Karpas-422 (cell line): ENCODE results near the gene PDCD10. TPM values are rescaled to one million over a fixed set of nuclear protein-coding genes. Genes with fewer than 3 reads are reported as not detected.

ENCODE experiments used
- DNase-seq: peaks from one replicate; pipeline ENCODE4 v3.0.0-alpha.2; 2015
- H2AFZ ChIP-seq: fragments of 200-600 bp; sonication (generic); 2 replicates; pipeline ENCODE4 v1.6.1; 2014; ENCODE audit warnings: antibody characterized with exemption, low read length, mixed read lengths
- H3K27ac ChIP-seq: fragments of 200-600 bp; sonication (generic); 2 replicates; pipeline ENCODE4 v1.5.1; 2014; ENCODE audit warnings: mild to moderate bottlenecking, low read length, moderate library complexity
- H3K27me3 ChIP-seq: fragments of 200-600 bp; sonication (generic); 2 replicates; pipeline ENCODE4 v1.6.1; 2014; ENCODE audit warnings: low read length, mixed read lengths
- H3K36me3 ChIP-seq: fragments of 200-600 bp; sonication (generic); 2 replicates; pipeline ENCODE4 v1.6.1; 2014; ENCODE audit warnings: low read length, mixed read lengths; ENCODE audit not compliant: insufficient read depth
- H3K4me1 ChIP-seq: fragments of 200-600 bp; sonication (generic); 2 replicates; pipeline ENCODE4 v1.6.1; 2014; ENCODE audit warnings: mild to moderate bottlenecking, low read length, mixed read lengths
- H3K4me2 ChIP-seq: fragments of 200-600 bp; sonication (generic); 2 replicates; pipeline ENCODE4 v1.6.1; 2014; ENCODE audit warnings: low read length, low read depth, mild to moderate bottlenecking; ENCODE audit not compliant: poor library complexity, severe bottlenecking
- H3K4me3 ChIP-seq: fragments of 200-600 bp; sonication (generic); 2 replicates; pipeline ENCODE4 v1.5.1; 2014; ENCODE audit warnings: mild to moderate bottlenecking, antibody characterized with exemption, low read length, mixed read lengths
- H3K79me2 ChIP-seq: fragments of 200-600 bp; sonication (generic); 2 replicates; pipeline ENCODE4 v1.6.1; 2014; ENCODE audit warnings: mild to moderate bottlenecking, low read length, mixed read lengths
- H3K9ac ChIP-seq: fragments of 200-600 bp; sonication (generic); 2 replicates; pipeline ENCODE4 v1.6.0; 2014; ENCODE audit warnings: low read length
- H3K9me2 ChIP-seq: fragments of 200-600 bp; sonication (generic), shearing (Covaris generic); replicated peaks from 2 replicates; pipeline ENCODE4 v1.6.0; 2014; ENCODE audit warnings: mild to moderate bottlenecking, low read length, moderate library complexity; ENCODE audit not compliant: insufficient read depth
- H3K9me3 ChIP-seq: fragments of 300-700, 200-600 bp; sonication (generic); 2 replicates; pipeline ENCODE4 v1.6.1; 2014; ENCODE audit warnings: low read length, mixed read lengths
- H4K20me1 ChIP-seq: fragments of 200-600 bp; sonication (generic); 2 replicates; pipeline ENCODE4 v1.6.1; 2014; ENCODE audit warnings: mild to moderate bottlenecking, antibody characterized with exemption, low read length, low read depth; ENCODE audit not compliant: insufficient read depth
- total RNA-seq: library from RNA; depleted of rRNA; stranded (reverse); fragments of >200 nt; shearing (Covaris generic); gene quantifications from 2 replicates; pipeline ENCODE4 v1.2.3, GENCODE V29; 2014; ENCODE audit warnings: low replicate concordance

The PDCD10 gene
- total RNA-seq, 1 experiment from 2014 or later: 75.0 TPM

DNA sequence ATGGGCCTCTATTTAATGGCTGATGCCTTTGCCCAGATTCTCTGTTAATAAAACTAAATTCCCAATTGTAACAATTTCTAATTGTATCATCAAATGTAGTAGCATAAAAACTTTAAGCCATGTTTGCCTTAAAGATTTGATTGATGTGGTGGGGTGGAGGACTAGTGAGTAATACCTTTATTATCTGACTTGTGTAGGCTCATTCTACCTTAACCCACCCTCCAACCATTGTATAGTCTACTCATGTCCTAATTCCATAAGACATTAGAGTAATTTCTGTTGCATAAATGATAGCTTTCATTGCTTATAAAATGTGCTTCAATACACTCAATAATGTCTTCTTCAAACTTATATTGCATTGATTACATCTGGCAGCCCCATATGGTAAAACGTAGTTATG lies 26.6 kb upstream of the PDCD10 start:
- Histone ChIP-seq H3K9me2 (no peaks in the 10 kb centered on the region), H3K79me2 (no peaks in the 10 kb centered on the region), H3K36me3 (no peaks in the 10 kb centered on the region), H3K27ac (no peak overlapping the region), H2AFZ (no peak overlapping the region), H3K4me2 (no peak overlapping the region), H3K9ac (no peak overlapping the region), H4K20me1 (no peaks in the 10 kb centered on the region), H3K9me3 (no peaks in the 10 kb centered on the region), H3K4me1 (no peaks in the 10 kb centered on the region), H3K27me3 (no peaks in the 10 kb centered on the region), H3K4me3 (no peak overlapping the region)
- DNase-seq: no peak

DNA sequence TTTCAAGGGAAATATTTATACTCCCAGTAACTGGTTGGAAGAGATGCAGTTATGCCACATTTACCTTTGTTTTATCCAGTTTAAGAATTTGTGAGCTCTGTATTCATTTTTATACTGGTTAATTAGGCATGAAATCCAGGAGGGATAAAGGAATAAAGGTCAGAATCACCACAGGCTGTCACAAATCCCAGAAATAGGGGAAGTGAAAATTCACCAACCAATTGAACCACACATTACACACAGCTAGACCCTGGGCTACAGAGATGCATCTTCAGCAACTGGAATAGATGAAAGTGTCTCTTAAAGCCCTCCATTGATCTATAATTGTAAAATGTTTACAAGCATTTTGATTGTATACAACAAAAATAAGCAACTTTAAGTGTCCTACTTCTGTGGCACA lies 19.4 kb upstream of the PDCD10 start:
- no peak overlapping the region for H2AFZ ChIP-seq
- H3K27ac ChIP-seq: no peak overlapping the region
- H4K20me1 ChIP-seq: no peaks in the 10 kb centered on the region
- no peaks in the 10 kb centered on the region for H3K27me3 ChIP-seq
- H3K36me3 ChIP-seq: no peaks in the 10 kb centered on the region
- no peaks in the 10 kb centered on the region for H3K79me2 ChIP-seq
- no peak for DNase-seq
- H3K4me2 ChIP-seq: no peak overlapping the region
- 0 out of 2 replicates have a peak, but pooled peaks cover 2% of the 10 kb centered on the region for H3K4me1 ChIP-seq
- H3K9me2 ChIP-seq: no peaks in the 10 kb centered on the region
- H3K9ac ChIP-seq: no peak overlapping the region
- H3K4me3 ChIP-seq: no peak overlapping the region
- no peaks in the 10 kb centered on the region for H3K9me3 ChIP-seq

DNA sequence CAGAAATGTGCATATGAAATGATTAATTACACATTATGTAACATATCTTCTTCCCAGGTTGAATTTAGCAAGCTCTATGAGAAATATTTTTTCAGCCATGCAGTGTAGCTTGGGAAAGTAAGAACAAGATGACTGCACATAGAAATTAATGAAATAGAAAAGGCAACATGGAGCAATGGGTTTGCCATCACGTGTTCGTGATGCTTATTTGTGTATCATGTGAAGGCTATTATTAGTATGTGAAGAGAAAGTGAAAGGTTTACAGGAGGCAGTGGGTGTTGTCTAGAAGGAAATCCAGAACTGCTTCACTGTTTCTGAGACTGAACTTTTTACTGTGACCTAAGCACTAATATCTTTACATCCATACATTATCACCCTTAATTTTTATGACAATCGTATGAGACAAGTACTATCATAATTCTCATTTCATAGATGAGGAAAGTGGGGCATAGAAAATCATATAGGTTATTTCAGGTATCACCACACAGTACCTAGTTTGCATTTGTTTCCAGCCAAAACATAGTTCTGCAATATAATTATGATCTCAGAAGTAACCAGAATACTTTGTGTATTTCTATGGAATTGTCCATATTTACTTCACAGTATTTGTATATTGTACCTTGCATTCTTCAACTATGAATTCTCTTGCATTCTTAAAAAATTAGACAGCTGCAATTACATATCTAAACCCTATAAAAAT lies 15.7 kb upstream of the PDCD10 start:
- no peak for DNase-seq
- no peaks in the 10 kb centered on the region for H3K79me2 ChIP-seq
- H4K20me1 ChIP-seq: no peaks in the 10 kb centered on the region
- no peak overlapping the region for H2AFZ ChIP-seq
- no peaks in the 10 kb centered on the region for H3K9me2 ChIP-seq
- H3K9me3 ChIP-seq: no peaks in the 10 kb centered on the region
- no peak overlapping the region for H3K4me3 ChIP-seq
- H3K4me1 ChIP-seq: peaks cover 13% of the 10 kb centered on the region
- H3K27ac ChIP-seq: no peak overlapping the region
- no peak overlapping the region for H3K4me2 ChIP-seq
- no peaks in the 10 kb centered on the region for H3K27me3 ChIP-seq
- H3K36me3 ChIP-seq: no peaks in the 10 kb centered on the region
- H3K9ac ChIP-seq: no peak overlapping the region

DNA sequence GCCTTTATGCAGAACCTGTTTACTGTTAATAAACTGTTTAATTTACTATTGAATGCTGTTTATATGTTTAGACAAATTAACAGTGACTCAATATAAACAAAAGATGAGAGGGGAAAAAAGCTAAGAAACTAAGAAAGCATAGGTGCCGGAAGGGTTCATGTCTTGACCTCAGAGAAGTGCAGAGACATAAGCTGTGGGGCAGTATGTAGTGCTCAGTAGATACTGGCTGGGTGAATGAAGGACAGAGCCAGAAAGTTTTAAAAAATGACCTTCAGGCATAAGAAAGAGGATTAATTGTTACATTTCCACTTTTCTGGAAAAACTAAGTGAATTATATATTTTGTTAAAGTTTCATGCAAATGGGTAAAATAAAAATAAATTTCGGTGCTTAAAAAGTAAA lies 15.0 kb upstream of the PDCD10 start:
- Histone ChIP-seq H3K79me2 (no peaks in the 10 kb centered on the region), H3K27me3 (no peaks in the 10 kb centered on the region), H3K9me3 (no peaks in the 10 kb centered on the region), H2AFZ (no peak overlapping the region), H3K9ac (no peak overlapping the region), H3K27ac (no peak overlapping the region), H4K20me1 (no peaks in the 10 kb centered on the region), H3K4me1 (peaks cover 13% of the 10 kb centered on the region), H3K9me2 (no peaks in the 10 kb centered on the region), H3K4me3 (no peak overlapping the region), H3K4me2 (no peak overlapping the region), H3K36me3 (no peaks in the 10 kb centered on the region)
- no peak for DNase-seq

DNA sequence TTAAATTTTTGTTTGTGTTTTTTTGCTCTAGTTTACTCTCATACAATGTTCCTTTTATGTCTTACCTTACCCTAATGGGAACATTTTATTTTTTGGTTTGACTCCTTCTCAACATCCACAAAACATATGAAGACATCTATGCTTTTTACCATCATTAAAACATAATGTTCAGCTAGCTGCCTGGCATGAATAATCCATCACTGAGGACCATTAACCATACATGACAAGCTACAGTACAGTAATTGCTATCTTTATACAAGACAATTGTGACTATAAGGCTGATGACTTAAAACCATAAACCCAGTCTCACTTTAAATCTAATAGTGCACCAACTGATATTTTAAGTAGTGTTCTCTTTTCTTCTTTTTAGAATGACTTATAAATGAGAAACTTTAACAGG lies 14.5 kb upstream of the PDCD10 start:
- H3K27ac ChIP-seq: no peak overlapping the region
- H3K4me1 ChIP-seq: peaks cover 13% of the 10 kb centered on the region

DNA sequence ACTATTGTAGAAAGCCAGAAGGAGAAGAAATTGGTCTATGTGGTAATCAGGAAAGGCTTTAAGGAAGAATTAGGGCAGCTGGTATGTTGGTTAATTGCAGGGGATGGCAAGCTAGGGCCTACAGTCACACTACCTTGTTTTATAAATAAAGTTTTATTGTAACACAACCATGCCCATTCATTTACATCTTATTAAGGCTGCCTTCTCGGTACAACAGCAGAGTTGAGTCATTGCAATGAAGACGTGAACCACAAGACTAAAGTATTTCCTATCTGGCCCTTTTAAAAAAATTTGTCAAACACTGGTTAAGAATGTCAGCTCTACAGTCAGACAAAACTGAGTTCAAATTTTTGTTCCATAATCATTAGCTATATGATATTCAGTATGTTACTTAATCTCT lies 9.1 kb upstream of the PDCD10 start:
- no peak overlapping the region for H2AFZ ChIP-seq
- no peak for DNase-seq
- H3K79me2 ChIP-seq: no peaks in the 10 kb centered on the region
- H3K36me3 ChIP-seq: no peaks in the 10 kb centered on the region
- H3K4me2 ChIP-seq: no peak overlapping the region
- H3K4me3 ChIP-seq: no peak overlapping the region
- peaks cover 11% of the 10 kb centered on the region for H3K4me1 ChIP-seq
- H4K20me1 ChIP-seq: peaks cover 4% of the 10 kb centered on the region; the same call in 1 of the 2 replicates
- no peak overlapping the region for H3K27ac ChIP-seq
- no peaks in the 10 kb centered on the region for H3K9me3 ChIP-seq
- no peak overlapping the region for H3K9ac ChIP-seq
- H3K9me2 ChIP-seq: no peaks in the 10 kb centered on the region
- H3K27me3 ChIP-seq: no peaks in the 10 kb centered on the region

More for the DNA sequence above, 14.5 kb upstream of the PDCD10 start:
- no peak for DNase-seq
- no peaks in the 10 kb centered on the region for H4K20me1 ChIP-seq
- H3K9me2 ChIP-seq: no peaks in the 10 kb centered on the region
- H3K36me3 ChIP-seq: no peaks in the 10 kb centered on the region
- H3K9ac ChIP-seq: no peak overlapping the region
- H3K4me2 ChIP-seq: no peak overlapping the region
- no peaks in the 10 kb centered on the region for H3K27me3 ChIP-seq
- H3K9me3 ChIP-seq: no peaks in the 10 kb centered on the region
- H3K4me3 ChIP-seq: no peak overlapping the region
- H3K79me2 ChIP-seq: no peaks in the 10 kb centered on the region
- no peak overlapping the region for H2AFZ ChIP-seq

DNA sequence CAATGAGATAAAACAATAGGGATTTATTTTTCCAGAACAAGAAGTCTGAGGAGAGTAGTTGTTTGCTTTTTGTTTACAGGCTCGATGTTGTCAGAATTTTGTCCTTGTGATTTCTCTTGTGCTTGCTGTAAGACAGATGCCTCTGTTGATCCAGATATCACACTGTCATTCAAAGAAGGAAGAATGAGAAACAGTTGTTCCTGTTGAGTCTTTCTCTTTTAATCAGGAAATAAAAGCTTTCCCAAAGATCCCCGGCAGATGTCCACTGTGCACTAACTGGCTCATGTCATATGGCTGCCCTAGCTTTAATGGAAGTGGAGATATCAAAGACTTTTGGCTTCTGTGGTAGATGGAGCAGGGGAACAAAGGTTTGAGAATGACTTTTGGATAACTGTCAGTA lies 7.6 kb upstream of the PDCD10 start:
- DNase-seq: no peak
- Histone ChIP-seq H3K27ac (no peak overlapping the region), H3K79me2 (no peaks in the 10 kb centered on the region), H4K20me1 (peaks cover 4% of the 10 kb centered on the region; the same call in 1 of the 2 replicates), H3K36me3 (no peaks in the 10 kb centered on the region), H3K9ac (no peak overlapping the region), H2AFZ (no peak overlapping the region), H3K9me3 (no peaks in the 10 kb centered on the region), H3K27me3 (no peaks in the 10 kb centered on the region), H3K4me3 (no peak overlapping the region), H3K4me1 (peaks cover 11% of the 10 kb centered on the region), H3K4me2 (no peak overlapping the region), H3K9me2 (no peaks in the 10 kb centered on the region)

DNA sequence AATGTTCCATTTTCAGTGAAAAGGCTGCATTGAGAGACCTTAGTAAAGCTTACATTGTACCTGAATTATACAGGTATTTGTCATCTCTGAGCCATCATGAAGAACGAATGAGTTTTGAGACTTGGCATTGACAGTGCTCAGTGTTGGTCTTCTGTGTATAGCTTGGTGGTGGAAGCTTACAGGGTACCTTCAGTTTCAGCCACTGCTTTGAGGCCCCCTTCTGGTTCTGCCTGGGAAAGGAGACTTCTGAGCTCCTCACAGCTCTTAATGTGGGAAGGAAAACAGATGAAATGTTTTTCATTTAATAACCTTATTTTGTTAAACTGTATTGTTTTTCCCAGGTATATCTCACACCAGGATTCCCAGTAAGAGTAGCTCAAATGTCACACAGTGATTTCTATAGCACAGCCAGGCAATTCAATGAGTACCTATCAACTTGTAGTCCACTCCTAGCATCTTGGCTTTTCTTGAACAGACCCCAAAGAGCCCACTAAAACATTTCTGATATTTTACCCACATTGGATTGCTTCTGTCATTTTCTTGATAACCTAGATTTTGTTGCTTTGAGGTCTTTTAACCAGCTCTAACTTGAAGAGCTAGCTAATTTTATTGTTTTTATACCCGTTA lies 6.4 kb upstream of the PDCD10 start:
- no peaks in the 10 kb centered on the region for H3K36me3 ChIP-seq
- peaks cover 12% of the 10 kb centered on the region for H3K4me1 ChIP-seq
- H3K9ac ChIP-seq: no peak overlapping the region
- no peaks in the 10 kb centered on the region for H3K9me2 ChIP-seq
- H3K27me3 ChIP-seq: no peaks in the 10 kb centered on the region
- H3K79me2 ChIP-seq: no peaks in the 10 kb centered on the region
- peaks cover 4% of the 10 kb centered on the region; the same call in 1 of the 2 replicates for H4K20me1 ChIP-seq
- no peak overlapping the region for H3K4me3 ChIP-seq
- peak; percentile 75 for DNase-seq
- no peaks in the 10 kb centered on the region for H3K9me3 ChIP-seq
- H3K4me2 ChIP-seq: no peak overlapping the region
- H3K27ac ChIP-seq: no peak overlapping the region
- H2AFZ ChIP-seq: no peak overlapping the region
